Hematopoietic multipotent progenitor cell treated with erythropoietin and hydrocortisone succinate and interleukin-3 and kit ligand, for 4 days (in vitro differentiated cells): Measurements from ENCODE around the gene TNFRSF9.
"Not testable (repeated sequence)": the region's sequence is repeated elsewhere in the genome, so short reads cannot be mapped to it uniquely, and the experiment has no call there.

ENCODE experiments used
- DNase-seq: peaks from one replicate; pipeline ENCODE4 v3.0.0-alpha.2; 2015

Gene TNFRSF9

GRCh38 chr1:7940745-7941436 is at the start of gene TNFRSF9:
Gene TNFRSF9 (minus strand): TSS chr1:7940839. CDS start chr1:7939994, 845 bp downstream.
- DNase-seq = peak; percentile 18

- no peak for DNase-seq
Observed at GRCh38 chr1:7989762-7990428, 49.3 kb upstream of the TNFRSF9 start.

- no peak for DNase-seq
Observed at GRCh38 chr1:7988576-7988975, 47.9 kb upstream of the TNFRSF9 start.

- DNase-seq = no peak
Observed at GRCh38 chr1:7987528-7987927, 46.9 kb upstream of the TNFRSF9 start.

GRCh38 chr1:7985851-7986612 is 45.4 kb upstream of the TNFRSF9 start:
- no peak for DNase-seq

- DNase-seq = no peak
Observed at GRCh38 chr1:7984811-7985210, 44.2 kb upstream of the TNFRSF9 start.

GRCh38 chr1:7983086-7983778 is 42.6 kb upstream of the TNFRSF9 start:
- DNase-seq = no peak

- no peak for DNase-seq
Observed at GRCh38 chr1:7980984-7981383, 40.3 kb upstream of the TNFRSF9 start.

- DNase-seq = peak; percentile 77
Observed at GRCh38 chr1:7975212-7975865, 34.7 kb upstream of the TNFRSF9 start.

- no peak for DNase-seq
Observed at GRCh38 chr1:7973086-7973485, 32.4 kb upstream of the TNFRSF9 start.

GRCh38 chr1:7972285-7972684 is 31.6 kb upstream of the TNFRSF9 start:
- DNase-seq = no peak

GRCh38 chr1:7971024-7971423 is 30.4 kb upstream of the TNFRSF9 start:
- DNase-seq = no peak

- peak; percentile 27 for DNase-seq
Observed at GRCh38 chr1:7970246-7970645, 29.6 kb upstream of the TNFRSF9 start.

- no peak for DNase-seq
Observed at GRCh38 chr1:7967651-7968050, 27.0 kb upstream of the TNFRSF9 start.

- no peak for DNase-seq
Observed at GRCh38 chr1:7967196-7967595, 26.6 kb upstream of the TNFRSF9 start.

- no peak for DNase-seq
Observed at GRCh38 chr1:7964476-7964875, 23.8 kb upstream of the TNFRSF9 start.

GRCh38 chr1:7963841-7964240 is 23.2 kb upstream of the TNFRSF9 start:
- not testable (repeated sequence) for DNase-seq

- not testable (repeated sequence) for DNase-seq
Observed at GRCh38 chr1:7963378-7963730, 22.7 kb upstream of the TNFRSF9 start.

- DNase-seq = no peak
Observed at GRCh38 chr1:7962636-7963377, 22.2 kb upstream of the TNFRSF9 start.

- no peak for DNase-seq
Observed at GRCh38 chr1:7962014-7962335, 21.3 kb upstream of the TNFRSF9 start.

- peak; percentile 99 for DNase-seq
Observed at GRCh38 chr1:7961216-7962013, 20.8 kb upstream of the TNFRSF9 start, which contains the start of gene PARK7. Gene PARK7 (plus strand): TSS chr1:7961711. CDS start chr1:7962786, 1,075 bp downstream.
